Activated B cell treated with CpG ODN at 0.5 μM for 24 hours (primary cell): Measurements from ENCODE around the gene CA9. TPM values are rescaled to one million over a fixed set of nuclear protein-coding genes. Genes with fewer than 3 reads are reported as not detected.
A peak's percentile ranks its signal among the peaks of the same experiment; 100 is the strongest.

Experiments used
- ATAC-seq: fragments of 200-7000 bp; cut with Tn5 transposase; one replicate; pipeline ENCODE4 v1.10.0; 2021; ENCODE audit warnings: low read depth, mild to moderate bottlenecking, moderate library complexity
- CTCF ChIA-PET: fragments of 350-600 bp; sonication (Branson Sonifier 250); formaldehyde crosslinking; loops from one replicate; lab custom pipeline; 2021; ENCODE audit warnings: antibody characterized with exemption; lab: Charles Lee
- POLR2A ChIA-PET: fragments of 350-600 bp; sonication (Branson Sonifier 250); formaldehyde crosslinking; loops from one replicate; lab custom pipeline; 2021; ENCODE audit warnings: antibody characterized with exemption; lab: Charles Lee
- DNase-seq: peaks from one replicate; pipeline ENCODE4 v3.0.0; 2022
- H3K27ac Mint-ChIP-seq: one replicate; pipeline ENCODE4 v1.8.0; 2020; ENCODE audit warnings: mixed read lengths
- H3K27me3 Mint-ChIP-seq: one replicate; pipeline ENCODE4 v1.8.0; 2021; ENCODE audit warnings: mixed read lengths
- H3K36me3 Mint-ChIP-seq: one replicate; pipeline ENCODE4 v1.8.0; 2021; ENCODE audit warnings: low read depth, mixed read lengths
- H3K4me1 Mint-ChIP-seq: one replicate; pipeline ENCODE4 v1.8.0; 2021; ENCODE audit warnings: mixed read lengths
- H3K4me3 Mint-ChIP-seq: one replicate; pipeline ENCODE4 v1.8.0; 2020; ENCODE audit warnings: mild to moderate bottlenecking, mixed read lengths
- H3K9me3 Mint-ChIP-seq: one replicate; pipeline ENCODE4 v1.8.0; 2020; ENCODE audit warnings: mixed read lengths
- CTCF ChIP-seq: fragments of 200-600 bp; IDR thresholded peaks from one replicate; pipeline ENCODE4 v1.8.0; 2022; ENCODE audit warnings: antibody characterized with exemption, mild to moderate bottlenecking
- intact Hi-C: fragments of 100-400 bp; cut with micrococcal nuclease; formaldehyde crosslinking; loops from one replicate; pipeline ENCODE4 v1.15.1; 2024
- total RNA-seq: library from RNA; stranded (reverse); gene quantifications from 2 replicates; pipeline ENCODE4 v1.2.3, GENCODE V29; 2022

Gene CA9
- total RNA-seq, 1 donor from 2014 or later = not detected

DNA sequence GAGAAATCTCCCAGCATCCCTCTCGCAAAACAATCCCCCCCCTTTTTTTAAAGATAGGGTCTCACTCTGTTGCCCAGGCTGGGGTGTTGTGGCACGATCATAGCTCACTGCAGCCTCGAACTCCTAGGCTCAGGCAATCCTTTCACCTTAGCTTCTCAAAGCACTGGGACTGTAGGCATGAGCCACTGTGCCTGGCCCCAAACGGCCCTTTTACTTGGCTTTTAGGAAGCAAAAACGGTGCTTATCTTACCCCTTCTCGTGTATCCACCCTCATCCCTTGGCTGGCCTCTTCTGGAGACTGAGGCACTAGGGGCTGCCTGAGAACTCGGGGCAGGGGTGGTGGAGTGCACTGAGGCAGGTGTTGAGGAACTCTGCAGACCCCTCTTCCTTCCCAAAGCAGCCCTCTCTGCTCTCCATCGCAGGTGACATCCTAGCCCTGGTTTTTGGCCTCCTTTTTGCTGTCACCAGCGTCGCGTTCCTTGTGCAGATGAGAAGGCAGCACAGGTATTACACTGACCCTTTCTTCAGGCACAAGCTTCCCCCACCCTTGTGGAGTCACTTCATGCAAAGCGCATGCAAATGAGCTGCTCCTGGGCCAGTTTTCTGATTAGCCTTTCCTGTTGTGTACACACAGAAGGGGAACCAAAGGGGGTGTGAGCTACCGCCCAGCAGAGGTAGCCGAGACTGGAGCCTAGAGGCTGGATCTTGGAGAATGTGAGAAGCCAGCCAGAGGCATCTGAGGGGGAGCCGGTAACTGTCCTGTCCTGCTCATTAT is 6.8 kb downstream of the CA9 start:
- POLR2A ChIA-PET = interaction anchor here (0.6 to 1.2 kb wide), 5 partner anchors 23 to 102 kb away, joined by 3 to 5 read pairs (median 3); partner anchors contain the start of genes CCDC107, CREB3 and RMRP
- no peak for TF ChIP-seq CTCF
- Mint-ChIP-seq H3K36me3 (no peaks in the 10 kb centered on the region), H3K9me3 (no peaks in the 10 kb centered on the region), H3K27ac (peak overlapping the region; percentile 46), H3K4me3 (peak overlapping the region; percentile 33), H3K27me3 (peaks cover 5% of the 10 kb centered on the region), H3K4me1 (peaks cover 28% of the 10 kb centered on the region)
- intact Hi-C loops = loop anchor here (2.0 to 5.0 kb wide), 2 partner anchors 22 to 37 kb away; partner anchors contain the start of genes CCDC107 and RMRP
- DNase-seq (no peak), ATAC-seq (peak; percentile 66)
- CTCF ChIA-PET = interaction anchor here (0.5 to 5.9 kb wide), 6 partner anchors 11 to 77 kb away, joined by 3 to 30 read pairs (median 3); partner anchors contain the start of genes CCDC107 and RMRP

DNA sequence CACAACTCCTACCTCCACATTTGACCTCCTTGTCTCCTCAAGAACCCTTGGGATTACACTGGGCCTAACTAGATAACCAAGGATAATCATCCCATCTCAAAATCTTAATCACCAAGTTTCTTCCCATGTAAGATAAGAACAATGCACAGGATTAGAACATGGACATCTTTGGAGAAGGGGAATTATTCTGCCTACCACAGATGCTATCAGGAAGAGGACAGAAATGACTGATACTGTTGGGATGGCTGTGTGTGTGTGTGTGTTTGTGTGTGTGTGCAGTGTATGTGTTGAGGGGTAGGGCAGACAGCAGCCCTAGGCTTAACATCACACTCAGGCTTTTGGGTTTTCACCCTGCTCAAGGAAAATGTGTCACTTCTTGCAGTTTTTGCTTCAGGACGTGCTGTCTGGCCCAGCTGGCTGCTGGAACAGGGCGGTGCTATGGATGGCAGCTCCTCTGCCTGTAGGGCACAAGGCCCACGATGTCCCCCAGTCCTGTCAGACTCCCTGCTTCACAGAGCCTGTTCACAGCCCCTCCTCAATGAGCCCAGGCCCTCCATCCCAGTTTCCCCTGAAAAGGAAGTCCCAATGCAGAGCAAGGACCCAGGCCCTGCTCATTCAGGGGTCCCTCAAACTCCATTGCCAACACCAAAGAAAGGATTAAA is 7.7 kb downstream of the CA9 start:
- Mint-ChIP-seq H3K36me3 (no peaks in the 10 kb centered on the region), H3K27me3 (peaks cover 3% of the 10 kb centered on the region), H3K4me3 (no peak overlapping the region), H3K4me1 (peaks cover 22% of the 10 kb centered on the region), H3K9me3 (no peaks in the 10 kb centered on the region), H3K27ac (no peak overlapping the region)
- no peak for DNase-seq
- no peak for TF ChIP-seq CTCF
- no peak for ATAC-seq
- CTCF ChIA-PET = interaction anchor here (0.5 to 5.9 kb wide), 4 partner anchors 12 to 78 kb away, joined by 3 to 30 read pairs (median 3); no protein-coding TSS in a partner anchor
- POLR2A ChIA-PET = interaction anchor here (1.2 kb wide), 1 partner anchor 73 kb away, joined by 5 read pairs; no protein-coding TSS in a partner anchor
- intact Hi-C loops = loop anchor here (2.0 to 5.0 kb wide), 2 partner anchors 23 to 36 kb away; partner anchors contain the start of genes CCDC107 and RMRP

GRCh38 chr9:35682051-35682450 is 8.3 kb downstream of the CA9 start:
- Mint-ChIP-seq H3K9me3 (no peaks in the 10 kb centered on the region), H3K4me3 (no peak overlapping the region), H3K27me3 (peaks cover 2% of the 10 kb centered on the region), H3K4me1 (peaks cover 21% of the 10 kb centered on the region), H3K36me3 (no peaks in the 10 kb centered on the region), H3K27ac (no peak overlapping the region)
- intact Hi-C loops = loop anchor here (5.0 kb wide), 1 partner anchor 35 kb away; no protein-coding TSS in a partner anchor
- ATAC-seq (no peak), DNase-seq (no peak)
- no peak for TF ChIP-seq CTCF
- ChIA-PET POLR2A (no interaction called here), CTCF (interaction anchor here (5.9 kb wide), 1 partner anchor 14 kb away, joined by 30 read pairs; no protein-coding TSS in a partner anchor)

DNA sequence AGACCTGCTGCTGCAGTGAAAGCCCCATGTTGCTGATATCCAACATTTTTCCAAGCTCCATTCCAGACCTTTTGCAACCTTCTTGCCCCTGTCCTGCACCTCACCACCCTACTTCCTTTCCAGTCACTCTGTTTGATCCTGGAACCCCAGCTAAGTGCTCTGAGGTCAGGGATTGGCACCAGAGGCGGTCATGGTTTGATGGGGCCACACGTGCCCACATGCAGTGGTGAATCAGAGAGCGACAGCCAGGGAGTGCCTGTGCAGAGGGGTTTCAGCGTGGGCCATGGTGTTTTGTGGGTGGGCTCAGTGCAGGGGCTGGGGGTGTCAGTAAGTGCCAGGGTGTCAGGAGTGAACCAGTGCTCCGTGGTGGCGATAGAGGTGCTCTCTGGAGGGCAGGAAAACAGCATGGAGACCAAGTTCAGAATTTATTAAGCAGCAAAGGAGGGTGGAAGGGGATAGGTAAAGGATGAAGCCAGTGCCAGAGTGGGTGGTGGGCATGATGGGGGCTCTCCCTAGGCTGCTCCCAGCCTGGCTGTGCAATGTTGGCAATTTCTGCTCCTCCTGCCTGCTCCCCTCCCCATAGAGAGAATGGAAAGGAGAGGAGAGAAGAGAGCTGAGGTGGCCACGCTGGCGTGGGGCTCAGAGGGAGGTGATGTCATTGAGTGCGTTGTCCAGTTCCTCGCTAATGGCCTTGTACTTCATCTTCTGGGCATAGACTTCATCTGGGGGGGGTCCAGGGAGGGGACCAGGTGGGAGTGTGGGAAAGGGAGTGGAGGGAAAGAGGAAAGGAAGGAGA is 9.0 kb downstream of the CA9 start:
- H3K9me3 Mint-ChIP-seq = no peaks in the 10 kb centered on the region
- peaks cover 21% of the 10 kb centered on the region for H3K4me1 Mint-ChIP-seq
- CTCF ChIA-PET = interaction anchor here (1.0 to 5.9 kb wide), 2 partner anchors 13 to 79 kb away, joined by 3 to 30 read pairs; no protein-coding TSS in a partner anchor
- no peak overlapping the region for H3K27ac Mint-ChIP-seq
- ATAC-seq (no peak), DNase-seq (no peak)
- H3K4me3 Mint-ChIP-seq = no peak overlapping the region
- POLR2A ChIA-PET = interaction anchor here (0.7 kb wide), 1 partner anchor 28 kb away, joined by 3 read pairs; no protein-coding TSS in a partner anchor
- no peaks in the 10 kb centered on the region for H3K27me3 Mint-ChIP-seq
- intact Hi-C loops = loop anchor here (5.0 kb wide), 1 partner anchor 35 kb away; no protein-coding TSS in a partner anchor
- H3K36me3 Mint-ChIP-seq = no peaks in the 10 kb centered on the region
- TF ChIP-seq CTCF = no peak
